DMS153 treated with DMSO at 0.1 percent for 48 hours (cell line): ENCODE results near the gene EARS2.
"Not testable (repeated sequence)": the region's sequence is repeated elsewhere in the genome, so short reads cannot be mapped to it uniquely, and the experiment has no call there.

ENCODE experiments used
- DNase-seq: peaks from one replicate; lab custom pipeline; 2025; ENCODE audit not compliant: unreplicated experiment; lab: John Stamatoyannopoulos, UW

The EARS2 gene

DNA sequence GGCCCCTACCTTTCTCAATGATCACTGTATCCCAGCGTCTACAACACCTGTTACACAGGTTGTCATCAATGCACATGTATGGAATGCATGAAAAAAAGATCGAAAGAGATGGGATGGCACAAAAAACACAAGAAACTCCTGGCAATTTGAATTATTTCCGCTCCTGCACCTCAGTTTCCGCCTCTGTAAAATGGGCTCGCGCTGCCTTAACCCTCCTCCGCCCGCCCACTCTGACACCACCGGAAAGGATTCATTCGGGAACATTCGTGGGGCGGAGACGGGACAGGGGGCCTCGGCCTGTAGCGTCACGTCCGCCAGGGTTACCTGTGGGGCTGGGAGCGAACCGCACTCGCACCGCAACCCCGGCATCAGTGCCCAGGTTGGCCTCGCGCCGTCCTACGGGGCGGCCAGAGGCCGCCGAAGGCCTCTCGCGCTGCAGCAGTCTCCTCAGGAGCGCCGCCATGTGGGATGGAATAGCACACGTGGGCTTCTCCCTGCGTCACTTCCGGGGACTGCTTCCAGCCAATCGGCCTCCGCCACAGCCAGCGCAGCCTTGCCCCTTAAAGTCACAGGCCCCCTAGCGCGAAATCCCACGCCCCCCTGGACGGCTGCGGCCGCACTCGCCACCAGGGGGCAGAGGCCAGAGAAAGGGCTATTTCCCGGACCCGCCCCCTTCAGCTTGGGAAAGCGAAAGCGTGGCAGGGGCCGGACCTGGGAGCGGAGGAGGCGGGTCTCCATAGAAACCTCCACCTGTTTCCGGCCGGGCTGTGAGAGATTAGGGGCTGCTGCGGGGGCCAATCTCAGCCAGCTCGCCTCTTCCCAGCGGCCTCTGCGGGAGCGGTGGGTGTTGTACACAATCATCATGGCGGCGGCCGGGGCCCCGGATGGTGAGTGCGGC lies at the start of gene EARS2, which contains the start of gene UBFD1:
TSS of gene EARS2 (minus strand) at position 470 of the 898 bp plus-strand sequence. CDS start at position 463, 7 bp downstream.
TSS of gene UBFD1 (plus strand) at position 847 of the 898 bp plus-strand sequence. CDS start at position 863, 16 bp downstream.
- peak; percentile 97 for DNase-seq

DNA sequence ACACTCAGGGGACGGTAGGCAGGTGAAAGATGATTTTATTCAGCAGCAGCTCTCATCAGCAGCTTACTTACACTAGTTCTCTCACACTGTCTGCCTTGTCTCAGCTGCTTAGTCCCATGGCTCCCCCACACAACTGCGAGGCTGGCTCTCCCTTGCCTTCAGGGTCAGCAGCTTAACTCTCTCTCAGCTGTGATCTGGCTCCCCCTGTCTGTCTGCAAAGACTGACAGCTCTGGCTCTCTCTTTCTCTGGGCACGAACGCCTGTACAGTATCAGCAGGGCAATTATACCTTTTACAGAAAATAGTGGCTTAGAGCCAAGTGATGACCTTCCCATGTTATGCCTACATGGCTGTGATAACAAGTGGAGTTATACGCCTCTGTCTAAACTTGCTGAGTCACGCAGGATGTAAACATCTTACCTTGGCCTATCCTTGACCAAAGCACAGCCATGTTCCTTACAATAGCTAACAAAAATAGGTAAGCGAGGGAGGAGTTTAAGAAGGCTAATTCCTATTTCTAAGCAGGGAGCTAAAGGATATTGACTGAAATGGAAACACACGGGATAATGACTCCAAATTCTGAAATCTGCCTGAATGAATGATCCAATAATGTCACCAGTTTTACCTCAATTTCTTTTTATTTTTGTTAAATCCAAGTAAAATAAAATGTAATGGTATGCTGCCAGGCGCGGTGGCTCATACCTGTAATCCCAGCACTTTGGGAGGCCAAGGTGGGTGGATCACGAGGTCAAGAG lies 40.0 kb upstream of the EARS2 start:
- DNase-seq = no peak

DNA sequence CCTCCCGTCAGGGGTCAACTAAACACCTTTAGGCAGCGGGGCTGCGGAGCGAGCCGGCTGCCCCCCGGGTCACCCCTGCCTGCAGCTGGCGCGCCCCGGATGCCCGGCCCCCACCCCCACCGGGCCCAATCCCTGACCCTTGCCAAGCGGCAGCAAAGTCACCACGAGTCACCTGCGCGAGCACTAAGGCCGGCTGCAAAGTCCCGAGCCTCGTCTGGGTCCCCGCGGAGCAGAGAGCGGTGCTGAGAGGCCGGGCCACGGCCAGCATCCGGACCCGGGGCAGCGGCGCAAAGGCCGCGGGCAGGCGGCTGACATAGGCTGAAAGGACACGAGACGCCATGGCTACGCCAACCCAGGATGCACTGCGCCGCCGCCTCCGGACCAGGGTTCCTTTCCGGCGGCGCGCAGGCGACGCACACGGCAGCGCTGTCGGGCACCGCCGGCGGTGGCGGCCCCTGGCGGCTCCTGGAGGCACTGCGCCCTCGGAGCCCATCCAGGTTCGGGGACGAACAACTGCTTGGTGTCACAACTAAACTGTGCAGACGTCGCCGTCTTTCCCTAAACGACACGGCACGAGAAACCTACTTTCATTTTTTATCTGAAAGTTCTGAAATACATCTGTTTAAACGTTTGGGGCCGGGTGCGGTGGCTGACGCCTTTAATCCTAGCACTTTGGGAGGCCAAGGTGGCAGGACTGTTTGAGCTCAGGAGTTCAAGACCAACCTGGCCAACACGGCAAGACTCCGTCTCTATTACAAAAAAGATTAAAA lies 39.0 kb upstream of the EARS2 start, which contains the start of gene NDUFAB1:
TSS of gene NDUFAB1 (minus strand) at position 366 of the 770 bp plus-strand sequence. CDS start at position 340, 26 bp downstream.
- peak; percentile 79 for DNase-seq

DNA sequence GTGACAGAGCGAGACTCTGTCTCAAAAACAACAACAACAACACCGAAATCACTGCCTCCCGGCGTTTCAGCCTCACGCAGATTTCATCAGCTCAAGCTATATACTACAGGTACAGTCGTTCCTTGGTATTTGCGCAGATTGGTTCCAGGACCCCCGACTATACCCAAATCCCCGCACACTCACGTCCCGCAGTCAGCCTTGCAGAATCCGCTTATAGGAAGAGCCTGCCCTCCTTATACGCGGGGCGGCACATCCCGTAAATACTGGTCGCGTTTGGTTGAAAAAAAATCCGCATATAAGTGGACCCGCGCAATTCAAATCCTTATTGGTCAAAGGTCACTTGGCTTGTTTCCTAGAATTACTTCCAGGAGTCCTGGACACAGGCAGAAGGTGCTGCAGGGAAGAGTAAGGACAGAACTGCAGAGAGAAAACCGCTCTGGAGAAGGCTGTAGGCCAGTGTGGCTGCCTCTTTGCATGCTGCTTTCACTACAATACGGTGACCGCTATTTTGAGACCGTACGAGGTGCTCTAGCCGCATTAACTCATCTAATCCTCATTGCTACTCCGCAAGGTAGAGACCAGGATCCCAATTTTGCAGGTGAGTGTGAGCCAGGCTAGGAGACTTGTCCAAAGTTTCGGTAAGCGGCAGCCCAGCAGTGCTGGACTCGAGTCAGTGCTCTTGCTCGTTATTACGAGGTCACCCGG lies 38.2 kb upstream of the EARS2 start:
- no peak for DNase-seq

DNA sequence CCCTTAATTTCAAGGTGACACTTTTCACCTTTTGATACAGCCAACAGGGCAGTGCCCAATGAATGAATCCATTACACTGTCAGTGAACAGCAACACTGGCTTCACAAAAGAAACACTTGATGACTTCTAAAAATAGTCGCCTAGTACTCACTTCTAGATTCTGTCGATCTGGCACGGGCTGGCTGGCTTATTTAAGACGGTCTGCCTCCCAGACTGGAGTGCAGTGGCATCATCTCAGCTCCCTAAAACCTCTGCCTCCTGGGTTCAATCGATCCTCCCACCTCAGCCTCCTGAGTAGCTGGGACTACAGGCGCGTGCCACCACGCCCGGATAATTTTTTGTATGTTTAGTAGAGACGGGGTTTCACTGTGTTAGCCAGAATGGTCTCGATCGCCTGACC lies 37.0 kb upstream of the EARS2 start:
- no peak for DNase-seq

DNA sequence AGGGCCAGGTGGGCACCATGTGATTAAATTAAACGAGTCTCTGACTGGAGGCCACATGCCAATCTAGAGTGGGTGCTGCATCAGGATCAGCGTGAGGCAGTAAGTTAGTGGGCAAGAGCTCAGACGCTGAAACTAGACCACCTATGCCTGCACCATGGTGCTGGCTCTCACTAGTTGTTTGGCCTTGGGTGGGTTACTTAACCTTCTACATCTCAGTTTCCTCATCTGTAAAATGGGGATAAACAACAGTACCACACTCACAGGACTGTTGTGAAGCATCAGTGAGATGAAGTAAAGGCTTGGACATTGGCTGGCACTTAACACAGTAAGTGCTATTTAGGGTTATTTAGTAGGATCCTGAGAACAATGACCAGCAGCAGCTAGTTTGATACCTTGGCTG lies 33.0 kb upstream of the EARS2 start:
- no peak for DNase-seq

DNA sequence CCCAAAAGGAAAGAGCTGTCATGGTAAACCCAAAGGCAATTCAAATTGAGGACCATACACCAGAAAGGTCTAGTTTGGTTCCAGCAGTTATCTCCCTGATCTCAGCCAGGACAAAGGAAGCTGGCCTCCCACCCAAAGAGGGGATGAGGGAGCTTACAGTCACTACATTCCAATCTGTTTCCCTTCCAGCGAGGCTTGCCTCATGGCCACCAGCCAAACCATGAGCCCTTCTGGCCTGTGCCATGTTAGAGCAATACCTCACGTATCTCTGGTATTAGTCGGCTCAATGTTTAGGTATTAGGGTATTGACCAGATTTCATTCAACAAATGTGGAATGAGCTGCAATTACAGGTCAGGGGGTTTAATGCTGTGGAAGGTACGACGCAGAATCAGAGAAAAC lies 30.6 kb upstream of the EARS2 start:
- no peak for DNase-seq

DNA sequence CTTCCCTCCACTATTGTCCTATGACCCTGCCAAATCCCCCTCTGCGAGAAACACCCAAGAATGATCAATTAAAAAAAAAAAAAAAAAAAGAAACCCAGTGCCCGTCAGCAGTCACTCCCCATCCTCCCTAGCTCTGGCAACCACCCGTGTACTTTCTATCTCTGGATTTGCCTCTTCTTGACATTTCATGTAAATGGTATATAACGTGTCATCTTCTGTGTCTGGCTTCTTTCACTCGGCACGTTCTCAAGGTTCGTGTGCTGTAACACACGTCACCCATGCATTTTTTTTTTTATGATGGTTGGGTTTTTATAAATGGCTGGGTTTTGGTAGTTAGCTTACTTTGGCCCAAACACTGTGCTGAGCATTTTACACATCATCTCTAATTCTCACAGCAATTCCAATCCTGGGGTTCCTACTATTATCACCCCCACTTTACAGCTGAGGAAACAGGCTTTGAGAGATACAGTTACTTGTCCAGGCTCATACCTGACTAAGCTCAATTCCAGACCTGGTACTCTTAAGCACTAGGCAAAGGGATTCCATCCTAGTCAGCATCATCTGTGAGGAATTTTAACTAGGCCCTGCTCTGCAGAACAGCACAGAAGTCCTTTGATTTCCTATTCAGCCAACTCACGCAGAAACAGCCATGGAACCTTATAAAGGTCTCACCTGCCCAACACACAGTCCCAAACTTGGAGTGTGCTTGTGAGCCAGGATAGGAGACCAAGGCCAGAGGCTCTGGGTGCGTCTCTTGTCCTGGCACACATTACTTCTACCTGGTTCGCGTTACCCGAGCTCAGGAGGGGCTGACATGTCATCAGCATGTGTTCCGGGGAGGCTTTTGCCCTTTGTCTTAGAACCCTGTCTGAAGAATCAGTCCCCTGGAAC lies 27.3 kb upstream of the EARS2 start:
- no peak for DNase-seq

DNA sequence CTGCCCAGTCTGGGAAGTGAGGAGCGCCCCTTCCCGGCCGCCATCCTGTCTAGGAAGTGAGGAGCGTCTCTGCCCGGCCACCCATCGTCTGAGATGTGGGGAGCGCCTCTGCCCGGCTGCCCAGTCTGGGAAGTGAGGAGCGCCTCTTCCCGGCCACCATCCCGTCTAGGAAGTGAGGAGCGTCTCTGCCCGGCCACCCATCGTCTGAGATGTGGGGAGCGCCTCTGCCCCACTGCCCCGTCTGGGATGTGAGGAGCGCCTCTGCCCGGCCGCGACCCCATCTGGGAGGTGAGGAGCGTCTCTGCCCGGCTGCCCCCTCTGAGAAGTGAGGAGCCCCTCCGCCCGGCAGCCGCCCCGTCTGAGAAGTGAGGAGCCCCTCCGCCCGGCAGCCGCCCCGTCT lies 26.1 kb upstream of the EARS2 start:
- DNase-seq = not testable (repeated sequence)

DNA sequence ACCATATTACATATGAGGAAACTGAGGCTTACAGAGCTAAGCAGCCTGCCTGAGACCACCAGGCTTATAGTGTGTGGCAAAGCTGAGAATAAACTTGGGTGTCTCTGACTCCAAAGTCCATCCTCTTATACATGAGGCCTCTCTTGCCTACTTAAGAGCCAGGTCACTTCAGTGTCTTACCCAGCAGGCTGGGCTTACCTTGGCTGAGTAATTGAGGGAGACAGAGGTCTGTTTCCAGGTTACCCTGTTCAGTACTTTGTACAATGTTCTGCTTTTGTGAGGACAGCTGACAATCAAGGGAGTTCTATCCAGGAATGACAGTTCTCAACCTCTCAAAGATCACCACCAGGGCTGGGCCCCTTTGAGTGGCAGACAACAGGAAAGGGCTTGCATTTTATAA lies 24.6 kb upstream of the EARS2 start:
- no peak for DNase-seq

DNA sequence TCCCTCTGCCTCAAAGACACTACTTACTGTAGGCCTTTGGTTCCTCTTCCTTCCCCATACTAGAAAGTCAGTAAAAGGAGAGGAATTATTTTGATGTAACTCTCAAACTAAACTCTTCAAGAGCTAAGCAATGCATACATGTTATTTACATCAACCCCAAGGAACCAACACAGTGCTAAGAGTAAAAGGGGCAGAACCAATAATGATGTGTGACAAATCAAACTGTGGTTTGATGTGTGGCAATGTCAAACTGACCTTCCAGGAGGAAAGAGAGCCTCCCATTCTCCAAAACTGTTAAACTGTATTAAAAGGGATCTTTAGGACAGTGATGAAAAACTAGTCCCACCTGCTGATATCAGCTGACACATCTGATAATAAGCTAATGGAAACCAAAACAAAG lies 23.2 kb upstream of the EARS2 start:
- no peak for DNase-seq

DNA sequence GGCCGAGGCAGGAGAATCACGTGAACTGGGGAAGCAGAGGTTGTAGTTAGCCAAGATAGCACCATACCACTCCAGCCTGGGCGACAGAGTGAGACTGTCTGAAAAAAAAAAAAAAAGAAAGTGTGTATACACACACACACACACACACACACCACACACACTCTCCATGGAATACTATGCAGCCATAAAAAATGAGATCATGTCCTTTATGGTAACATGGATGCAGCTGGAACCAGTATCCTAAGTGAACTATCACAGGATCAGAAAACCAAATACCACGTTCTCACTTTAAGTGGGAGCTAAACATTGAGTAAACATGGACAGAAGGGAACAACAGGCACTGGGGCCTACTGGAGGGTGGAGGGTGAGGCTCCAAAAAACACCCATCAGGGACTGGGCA lies 22.2 kb upstream of the EARS2 start:
- no peak for DNase-seq

DNA sequence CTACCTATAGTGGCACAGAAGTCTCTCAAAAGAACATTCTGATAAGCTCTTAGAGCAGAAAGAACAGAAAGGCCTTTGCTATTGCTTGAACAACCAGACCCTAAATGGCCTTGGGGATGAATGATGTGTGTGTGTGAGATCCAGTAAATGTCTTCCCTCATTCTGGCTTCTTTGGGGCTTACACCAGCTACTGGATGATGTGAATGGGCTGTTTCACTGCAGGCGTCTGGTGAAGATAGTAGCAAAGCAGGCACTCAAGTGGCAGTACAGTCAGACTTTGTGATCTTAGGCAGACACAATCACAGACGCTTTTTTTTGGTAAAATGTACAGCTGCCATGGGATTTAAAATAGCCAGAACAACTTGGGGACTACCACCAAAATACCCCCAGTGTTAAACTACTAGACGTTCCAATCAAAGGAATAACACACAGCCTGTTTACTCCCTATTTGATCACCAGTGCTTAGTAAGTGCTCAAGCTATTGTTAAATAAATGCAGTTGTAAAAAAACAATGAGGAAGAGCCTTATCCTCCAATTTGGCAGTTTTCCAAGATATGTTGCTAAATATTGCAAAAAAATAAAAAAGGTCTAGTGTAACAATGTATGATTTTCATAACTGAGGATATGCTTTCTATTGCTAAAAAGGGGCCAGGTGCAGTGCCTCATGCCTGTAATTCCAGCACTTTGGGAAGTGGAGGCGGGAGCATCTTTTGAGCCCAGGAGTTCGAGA lies 21.1 kb upstream of the EARS2 start:
- DNase-seq = no peak

DNA sequence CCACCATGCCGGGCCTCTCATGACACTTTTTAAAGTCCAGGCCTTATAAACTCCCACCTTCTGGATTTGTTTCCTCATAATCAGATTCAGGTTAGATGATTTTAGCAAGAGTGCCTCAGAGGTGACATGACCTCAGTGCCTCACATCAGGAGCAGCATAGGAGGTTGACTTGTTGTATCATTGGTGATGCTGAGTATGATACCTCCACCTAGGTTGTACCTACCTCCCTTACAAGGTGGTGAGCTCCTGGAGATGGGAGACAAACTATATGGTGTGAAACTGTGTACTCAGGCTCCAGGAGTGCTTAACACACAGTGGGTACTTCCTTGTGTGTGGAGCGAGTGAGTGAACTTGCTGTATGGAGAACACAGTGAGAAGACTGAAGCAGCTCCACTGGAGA lies 20.3 kb upstream of the EARS2 start:
- no peak for DNase-seq

DNA sequence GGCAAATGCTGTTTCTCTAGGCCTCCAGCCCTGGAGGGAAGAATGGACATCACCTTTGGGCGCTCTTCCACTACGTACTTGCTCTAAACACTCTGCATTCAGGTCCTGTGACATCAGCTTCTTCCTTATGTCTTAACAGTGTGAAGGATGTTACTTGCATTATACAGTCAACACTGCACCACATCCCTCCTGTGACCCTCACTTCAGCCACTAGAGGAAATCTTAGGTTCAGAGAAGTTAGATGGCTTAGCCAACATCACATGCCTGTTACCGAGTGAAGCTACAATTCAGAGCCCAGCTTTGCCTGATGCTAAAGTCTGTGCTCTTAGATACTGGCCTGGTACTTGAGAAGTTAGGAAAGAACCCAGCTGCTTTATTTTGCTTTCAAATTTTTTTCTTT lies 18.7 kb upstream of the EARS2 start:
- no peak for DNase-seq

DNA sequence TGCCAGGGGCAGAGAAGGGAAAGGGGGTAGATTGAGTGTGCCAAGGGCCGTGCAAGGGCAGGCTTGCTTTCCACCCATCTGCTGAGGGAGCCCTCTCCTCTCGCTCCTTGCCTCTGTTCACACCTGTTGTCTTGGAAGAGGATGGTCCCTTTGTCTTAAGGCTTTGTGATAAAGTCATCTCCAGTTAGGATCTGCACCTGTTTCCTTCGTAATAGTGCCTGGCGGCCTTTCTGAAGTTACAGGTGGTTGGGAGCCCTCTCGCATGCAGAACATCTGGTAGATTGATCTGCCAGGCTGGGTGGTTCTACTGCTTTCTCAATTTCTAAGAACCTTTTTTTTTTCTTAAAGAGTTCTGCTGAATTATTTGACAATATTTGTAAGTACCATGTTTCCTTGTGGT lies 16.7 kb upstream of the EARS2 start:
- no peak for DNase-seq

DNA sequence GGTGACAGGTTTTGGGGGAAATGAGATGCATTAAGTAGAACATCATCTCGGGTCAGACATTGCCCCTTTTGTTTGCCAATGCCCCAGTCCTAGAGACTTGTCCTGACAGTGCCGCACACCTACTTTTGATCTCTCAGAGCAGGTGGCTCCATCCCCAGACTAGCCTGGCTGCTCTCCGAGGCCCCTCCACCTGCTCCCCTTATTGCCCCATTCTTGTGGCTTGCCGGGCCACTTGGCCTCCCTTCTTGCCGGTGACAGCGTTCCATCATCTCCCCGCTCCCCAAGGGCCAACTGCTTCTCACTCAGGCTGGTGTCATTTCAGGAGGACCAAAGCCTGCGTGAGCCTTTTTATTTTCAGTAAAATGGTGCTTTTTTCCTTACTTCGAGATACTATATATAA lies 15.2 kb upstream of the EARS2 start:
- DNase-seq = no peak

DNA sequence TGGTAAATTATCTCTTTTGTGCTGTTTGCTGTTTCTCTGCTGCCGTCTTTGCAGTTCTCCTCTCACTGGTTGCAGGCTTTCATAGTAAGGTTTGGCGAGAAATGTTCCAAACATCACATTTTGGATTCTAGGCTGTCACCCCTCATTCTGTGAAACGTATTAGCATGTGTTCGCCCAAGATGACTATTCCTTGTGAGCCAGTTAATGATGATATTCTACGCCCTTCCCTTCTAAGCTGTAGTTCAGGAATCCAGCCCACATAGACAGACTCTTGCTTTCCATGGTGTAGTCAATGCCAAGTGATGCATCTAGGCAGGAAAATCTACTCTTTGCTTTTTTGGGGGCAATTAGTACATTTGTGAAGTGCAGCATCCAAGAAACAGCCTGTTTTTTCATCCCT lies 14.7 kb upstream of the EARS2 start:
- DNase-seq = no peak
